Transverse colon (tissue), 4 donors: ENCODE results near the gene TRIM47.

ENCODE experiments used
- CTCF ChIP-seq, 5 experiments: fragments of 200-600 bp in 3 of 5; fragments of 450-650 bp in 2 of 5; sonication (generic) in 3 of 5; IDR thresholded peaks; 1 replicate in 2 of 5; 2 replicates in 3 of 5; pipeline ENCODE4 v1.5.1; 2016 to 2017; ENCODE audit warnings: antibody characterized with exemption in 5 of 5, inconsistent platforms in 3 of 5, mild to moderate bottlenecking in 2 of 5, moderate library complexity in 1 of 5
- POLR2AphosphoS5 ChIP-seq, 3 donors: sonication (generic); formaldehyde crosslinking; IDR thresholded peaks; one replicate each; pipeline ENCODE4 v1.6.1; 2016; ENCODE audit warnings: antibody characterized with exemption in 3 of 3

DNA sequence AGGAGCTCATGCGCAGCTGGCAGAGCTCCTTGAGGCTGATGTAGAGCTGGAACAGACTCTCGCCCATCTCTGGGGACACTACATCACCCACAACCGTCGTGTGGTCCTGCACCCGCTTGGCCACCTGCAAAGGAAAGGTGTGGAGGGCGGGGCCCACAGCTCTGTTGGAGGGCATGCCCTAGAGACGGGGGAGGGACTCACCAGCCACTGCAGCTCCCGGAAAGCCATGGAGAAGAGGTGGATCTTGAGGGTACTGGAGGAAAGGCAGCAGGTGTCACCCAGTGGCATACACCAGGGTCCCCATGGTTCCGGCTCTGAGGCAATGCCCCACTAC lies 42.8 kb downstream of the TRIM47 start:
- no peak for TF ChIP-seq CTCF (IDR thresholded peaks at IDR 0.05)
- TF ChIP-seq POLR2AphosphoS5 (IDR thresholded peaks at IDR 0.05), result no peak
